ENCODE measurements around the gene STX16.

STX16 gene

DNA sequence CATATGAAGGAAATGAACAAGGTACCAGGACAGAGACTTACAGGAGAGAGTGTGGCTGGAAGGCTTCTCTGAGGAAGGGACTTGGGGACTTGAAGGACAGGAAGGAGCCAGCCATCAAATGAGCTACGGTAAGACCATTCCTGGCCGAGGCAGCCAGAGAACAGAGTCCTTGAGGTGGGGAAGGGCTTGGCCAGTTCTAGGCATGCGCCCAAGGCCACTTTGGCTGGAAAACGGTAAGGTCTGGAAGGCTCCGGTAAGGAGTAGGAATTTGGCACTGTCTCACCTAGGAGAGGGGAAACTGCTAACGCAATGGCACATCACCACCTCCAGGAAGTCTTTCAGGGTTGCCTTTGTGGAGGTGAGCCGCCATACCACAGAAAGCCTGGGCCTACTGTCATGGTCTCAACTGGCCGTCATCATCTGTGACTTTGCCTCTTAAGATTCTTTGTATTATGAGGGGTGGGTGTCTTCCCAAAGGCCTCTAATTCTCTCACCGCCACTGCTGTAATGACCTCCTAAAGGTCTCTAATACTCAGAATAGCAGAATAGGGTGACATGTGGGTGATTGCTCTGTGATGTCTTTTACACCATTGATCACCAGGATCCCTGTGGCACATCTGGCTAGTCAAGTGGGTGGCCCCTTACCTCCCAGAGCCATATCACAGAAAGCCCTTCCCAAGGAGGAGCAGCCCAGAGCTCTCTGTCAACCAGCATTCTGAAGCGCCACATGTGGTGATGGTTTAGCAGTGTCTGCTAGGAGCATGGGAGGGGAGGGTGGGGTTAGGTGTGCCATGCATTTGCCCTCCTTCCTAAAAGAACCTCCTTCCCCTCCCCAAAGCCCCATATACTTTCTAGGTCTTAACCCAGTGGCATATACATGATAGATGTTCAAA, 17.7 kb upstream of the STX16 start:
- POLR2A ChIA-PET (ENCODE audit: low non-redundant PET): no interaction called here
- no peak for DNase-seq (ENCODE audit: low spot score)
- H3K27ac ChIP-seq: no peak overlapping the region
- CTCF ChIA-PET: no interaction called here
- TF ChIP-seq, protein P1, sequence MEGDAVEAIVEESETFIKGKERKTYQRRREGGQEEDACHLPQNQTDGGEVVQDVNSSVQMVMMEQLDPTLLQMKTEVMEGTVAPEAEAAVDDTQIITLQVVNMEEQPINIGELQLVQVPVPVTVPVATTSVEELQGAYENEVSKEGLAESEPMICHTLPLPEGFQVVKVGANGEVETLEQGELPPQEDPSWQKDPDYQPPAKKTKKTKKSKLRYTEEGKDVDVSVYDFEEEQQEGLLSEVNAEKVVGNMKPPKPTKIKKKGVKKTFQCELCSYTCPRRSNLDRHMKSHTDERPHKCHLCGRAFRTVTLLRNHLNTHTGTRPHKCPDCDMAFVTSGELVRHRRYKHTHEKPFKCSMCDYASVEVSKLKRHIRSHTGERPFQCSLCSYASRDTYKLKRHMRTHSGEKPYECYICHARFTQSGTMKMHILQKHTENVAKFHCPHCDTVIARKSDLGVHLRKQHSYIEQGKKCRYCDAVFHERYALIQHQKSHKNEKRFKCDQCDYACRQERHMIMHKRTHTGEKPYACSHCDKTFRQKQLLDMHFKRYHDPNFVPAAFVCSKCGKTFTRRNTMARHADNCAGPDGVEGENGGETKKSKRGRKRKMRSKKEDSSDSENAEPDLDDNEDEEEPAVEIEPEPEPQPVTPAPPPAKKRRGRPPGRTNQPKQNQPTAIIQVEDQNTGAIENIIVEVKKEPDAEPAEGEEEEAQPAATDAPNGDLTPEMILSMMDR (conservative IDR thresholded peaks at IDR 0.05; ENCODE audit: low read depth): no peak

DNA sequence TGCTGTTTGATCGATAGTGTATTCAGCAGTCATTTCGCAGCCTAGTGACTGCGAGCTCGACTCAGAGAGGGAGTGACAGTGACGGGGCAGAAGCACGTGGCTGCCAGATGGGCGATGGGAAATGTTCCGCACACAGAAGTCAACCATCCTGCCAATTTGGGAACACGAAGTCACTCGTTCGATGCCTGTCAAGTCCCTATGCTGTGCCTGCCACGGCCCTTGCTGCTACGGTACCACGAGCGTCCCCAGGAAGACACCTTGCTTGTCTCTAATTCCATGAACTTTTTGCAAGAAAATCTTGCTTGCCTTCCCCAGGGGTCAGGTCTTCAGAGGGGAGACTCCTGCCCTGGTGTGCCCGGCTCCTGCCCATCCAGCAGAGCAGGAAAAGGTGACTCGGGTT, 17.0 kb upstream of the STX16 start:
- ChIA-PET CTCF (no interaction called here), POLR2A (ENCODE audit: low non-redundant PET) (no interaction called here)
- no peak for DNase-seq (ENCODE audit: low spot score)
- no peak overlapping the region; the same call in 1 of the 2 replicates for H3K27ac ChIP-seq
- TF ChIP-seq, protein P1 (conservative IDR thresholded peaks at IDR 0.05; ENCODE audit: low read depth): no peak

DNA sequence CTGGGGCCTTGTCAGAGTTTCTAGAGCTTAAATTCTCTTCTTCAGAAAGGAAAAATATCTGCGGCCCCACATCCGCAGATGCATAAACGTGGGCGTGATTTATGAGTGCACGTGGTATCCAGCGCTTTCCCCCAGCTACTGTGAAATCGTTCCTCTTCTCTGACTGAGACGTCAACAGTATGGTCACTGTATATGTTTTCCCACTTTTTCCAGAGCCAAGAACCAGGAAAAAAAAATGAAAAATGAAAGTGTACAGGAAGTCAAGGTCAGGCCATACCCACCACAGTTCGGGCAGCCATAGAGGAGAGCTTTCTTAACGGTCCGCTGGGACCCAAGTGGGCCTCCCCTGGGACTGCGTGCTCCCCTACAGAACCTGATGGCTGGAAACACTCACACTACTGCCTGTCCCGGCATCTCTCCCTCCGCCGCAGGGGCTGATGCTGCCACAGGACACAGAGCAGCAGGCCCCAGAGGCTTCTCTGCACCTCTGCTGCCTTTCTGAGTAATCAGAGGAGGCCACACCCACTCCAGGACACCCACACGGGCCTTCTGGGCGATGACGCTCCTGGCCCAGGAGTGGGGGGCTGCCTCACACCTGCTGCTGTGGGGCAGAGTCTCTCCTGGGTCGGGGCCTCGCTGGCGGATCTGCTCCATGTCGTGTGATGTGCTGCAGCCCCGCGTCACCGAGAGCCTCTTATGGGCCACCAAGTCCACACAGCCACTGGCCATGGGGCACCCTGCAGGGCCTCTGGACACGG, 16.4 kb upstream of the STX16 start:
- ChIA-PET POLR2A (ENCODE audit: low non-redundant PET) (no interaction called here), CTCF (interaction anchor here (0.8 kb wide), 1 partner anchor 16 kb away, joined by 3 read pairs; the partner anchor contains the start of gene STX16)
- H3K27ac ChIP-seq: no peak overlapping the region; the same call in 1 of the 2 replicates
- TF ChIP-seq, protein P1 (conservative IDR thresholded peaks at IDR 0.05; ENCODE audit: low read depth): no peak
- no peak for DNase-seq (ENCODE audit: low spot score)

DNA sequence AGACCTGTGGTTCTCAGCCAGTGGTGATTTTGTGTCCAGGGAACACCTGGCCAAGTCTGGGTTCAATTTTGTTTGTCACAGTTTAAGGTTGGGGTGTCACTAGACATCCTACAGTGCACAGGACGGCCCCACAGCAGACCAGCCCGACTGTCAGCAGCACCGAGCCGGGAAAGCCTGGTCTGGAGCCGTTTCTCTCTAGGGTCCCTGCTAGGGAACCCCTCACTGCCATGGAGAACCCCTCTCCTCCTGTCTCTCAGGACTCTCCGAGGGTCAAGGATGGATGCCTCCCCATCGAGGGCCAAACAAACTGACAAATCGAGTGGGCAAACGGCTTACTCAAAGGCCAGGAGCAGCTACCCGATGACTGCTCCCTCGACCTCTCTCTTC, 15.8 kb upstream of the STX16 start:
- H3K27ac ChIP-seq: no peak overlapping the region
- CTCF ChIA-PET: interaction anchor here (0.8 kb wide), 1 partner anchor 16 kb away, joined by 3 read pairs; the partner anchor contains the start of gene STX16
- POLR2A ChIA-PET (ENCODE audit: low non-redundant PET): no interaction called here
- TF ChIP-seq, protein P1 (conservative IDR thresholded peaks at IDR 0.05; ENCODE audit: low read depth): no peak
- DNase-seq (ENCODE audit: low spot score): no peak

DNA sequence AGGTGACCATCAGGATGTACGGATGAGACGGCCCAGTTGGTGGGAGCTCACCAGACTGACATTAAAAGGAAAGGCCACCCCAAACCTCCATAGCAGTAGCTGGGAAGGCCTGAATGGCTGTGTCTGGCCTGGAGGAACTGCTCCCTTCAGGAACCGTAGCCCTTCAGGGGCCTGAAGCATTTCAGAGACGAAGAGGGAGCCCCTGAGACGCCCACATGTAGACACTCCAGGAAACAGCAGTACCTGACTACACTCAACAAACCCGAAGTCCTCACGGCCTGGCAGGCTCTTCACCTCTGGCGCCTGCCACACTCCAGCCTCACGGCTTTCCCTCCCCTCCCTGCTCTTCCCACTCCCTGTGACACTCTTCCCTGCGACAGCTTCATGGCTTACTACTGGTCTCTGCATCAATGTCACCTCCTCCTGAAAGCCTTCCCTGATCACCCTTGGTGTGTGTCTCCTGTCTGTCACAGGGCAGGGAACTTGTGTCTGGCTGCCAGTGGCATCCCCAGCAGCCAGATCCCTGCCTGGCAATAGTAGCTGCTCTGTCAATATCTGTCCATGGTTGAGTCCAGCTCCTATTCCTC, 14.6 kb upstream of the STX16 start:
- CTCF ChIA-PET: interaction anchor here (0.6 to 0.7 kb wide), 2 partner anchors 264 to 392 kb away, joined by 3 to 4 read pairs; no protein-coding TSS in a partner anchor

More for the DNA sequence above, 14.6 kb upstream of the STX16 start:
- no peak for DNase-seq (ENCODE audit: low spot score)
- TF ChIP-seq, protein P1 (conservative IDR thresholded peaks at IDR 0.05; ENCODE audit: low read depth): no peak
- POLR2A ChIA-PET (ENCODE audit: low non-redundant PET): no interaction called here
- no peak overlapping the region for H3K27ac ChIP-seq
